HG03196 (cell line): ENCODE measurements around the gene HOXC5.
A peak's percentile ranks its signal among the peaks of the same experiment; 100 is the strongest.

ENCODE experiments used
- ATAC-seq: cut with Tn5 transposase; IDR thresholded peaks from one replicate; pipeline ENCODE4 v1.9.1; 2021; ENCODE audit not compliant: unreplicated experiment

HOXC5 gene

GRCh38 chr12:54006559-54007220, 26.2 kb upstream of the HOXC5 start:
- no peak for ATAC-seq

GRCh38 chr12:54007538-54008259, 25.2 kb upstream of the HOXC5 start:
- ATAC-seq: no peak

GRCh38 chr12:54008260-54008552, 24.6 kb upstream of the HOXC5 start:
- no peak for ATAC-seq

DNA sequence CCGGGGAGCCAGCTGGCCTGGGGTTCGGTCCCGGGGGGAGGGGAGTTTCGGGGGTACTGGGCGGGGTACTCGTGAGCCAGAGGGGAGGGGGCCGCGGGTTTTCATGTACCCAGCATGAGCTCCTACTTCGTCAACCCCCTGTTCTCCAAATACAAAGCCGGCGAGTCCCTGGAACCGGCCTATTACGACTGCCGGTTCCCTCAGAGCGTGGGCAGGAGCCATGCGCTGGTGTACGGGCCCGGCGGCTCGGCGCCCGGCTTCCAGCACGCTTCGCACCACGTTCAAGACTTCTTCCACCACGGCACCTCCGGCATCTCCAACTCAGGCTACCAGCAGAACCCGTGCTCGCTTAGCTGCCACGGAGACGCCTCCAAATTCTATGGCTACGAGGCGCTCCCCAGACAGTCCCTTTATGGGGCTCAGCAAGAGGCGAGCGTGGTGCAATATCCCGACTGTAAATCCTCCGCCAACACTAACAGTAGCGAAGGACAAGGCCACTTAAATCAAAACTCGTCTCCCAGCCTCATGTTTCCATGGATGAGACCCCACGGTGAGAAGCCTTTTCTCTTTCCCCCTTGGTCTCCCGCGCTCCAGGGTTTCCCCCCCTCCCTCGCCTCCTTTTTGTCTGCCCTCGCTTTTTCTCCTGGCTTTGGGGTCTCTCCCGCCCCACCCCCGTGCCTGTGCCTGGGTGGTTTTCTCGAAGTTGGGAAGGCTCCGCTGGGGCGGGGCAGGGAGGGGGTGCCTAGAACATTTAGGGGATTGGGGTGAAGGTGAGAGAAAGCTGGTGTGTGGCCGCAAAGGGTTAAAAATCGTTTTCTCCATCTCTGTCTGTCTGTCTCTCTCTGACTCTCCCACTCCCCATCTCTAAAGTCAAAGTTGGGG, 23.4 kb upstream of the HOXC5 start:
- no peak for ATAC-seq

DNA sequence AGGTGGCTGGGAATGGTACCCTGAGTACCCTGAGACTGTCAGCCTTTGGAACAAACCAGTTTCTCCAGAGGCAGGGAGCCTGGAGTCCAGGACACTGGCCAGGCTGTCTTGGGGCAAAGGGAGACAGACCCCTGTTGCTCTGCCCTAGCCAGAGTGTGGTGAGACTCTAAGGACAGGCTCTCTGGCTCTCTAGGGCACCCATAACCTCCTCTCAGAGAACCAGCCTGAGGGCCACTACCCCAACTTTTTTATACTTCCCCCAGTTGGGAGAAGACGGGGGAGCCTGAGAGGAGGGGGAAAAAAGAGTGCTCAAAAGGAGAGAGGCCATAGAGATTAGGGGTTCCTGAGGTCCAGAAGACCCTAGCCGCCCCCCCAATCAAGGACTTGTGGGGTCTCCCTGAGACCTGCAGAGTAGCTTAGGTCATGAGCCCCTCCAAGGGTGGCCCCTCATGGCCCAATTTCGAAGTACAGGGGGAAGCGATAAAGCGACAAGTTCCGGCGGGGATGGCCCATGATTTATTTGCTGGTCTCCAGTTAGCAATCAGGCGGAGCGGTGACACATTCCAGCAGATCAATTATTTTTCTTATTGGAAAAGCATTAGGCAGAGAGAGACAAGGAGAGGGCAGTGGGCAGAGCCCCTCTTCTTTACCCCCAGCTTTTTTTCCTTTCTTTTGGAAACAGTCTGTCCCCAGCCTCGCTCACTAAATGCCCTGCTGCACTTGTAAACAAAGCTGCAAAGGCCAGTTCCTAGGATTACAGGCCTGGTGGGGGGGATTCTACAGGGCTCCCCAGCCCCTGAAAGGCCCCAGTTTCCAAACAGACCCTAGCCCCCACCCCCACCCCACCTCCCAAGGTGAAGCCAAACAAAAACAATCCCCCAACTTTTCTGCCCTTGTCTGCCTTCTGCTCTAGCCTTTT, 22.5 kb upstream of the HOXC5 start:
- ATAC-seq: no peak

DNA sequence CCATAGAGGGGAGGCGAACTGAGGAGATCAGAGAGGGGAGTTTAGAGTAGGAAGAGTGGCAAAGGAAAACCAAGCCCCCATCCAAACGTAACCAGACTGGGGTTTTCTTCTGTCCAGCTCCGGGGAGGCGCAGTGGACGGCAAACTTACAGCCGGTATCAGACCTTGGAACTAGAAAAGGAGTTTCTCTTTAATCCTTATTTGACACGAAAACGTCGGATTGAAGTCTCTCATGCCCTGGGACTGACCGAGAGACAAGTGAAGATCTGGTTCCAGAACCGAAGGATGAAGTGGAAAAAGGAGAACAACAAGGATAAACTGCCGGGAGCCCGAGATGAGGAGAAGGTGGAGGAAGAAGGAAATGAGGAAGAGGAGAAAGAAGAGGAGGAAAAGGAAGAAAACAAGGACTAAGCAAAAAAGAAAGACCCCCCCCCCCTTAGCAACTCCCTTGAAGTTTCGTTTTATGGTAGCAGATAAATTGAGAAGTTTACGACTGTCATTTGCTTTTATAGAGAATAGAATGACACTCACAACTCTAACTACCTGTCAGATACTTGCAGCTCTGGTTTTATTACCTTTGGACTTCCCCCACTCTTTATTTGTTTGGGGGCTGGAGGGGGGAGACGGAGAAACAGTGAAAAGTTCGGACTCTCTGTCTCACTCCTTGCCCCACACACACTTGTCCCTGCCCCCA, 21.7 kb upstream of the HOXC5 start:
- ATAC-seq: no peak

DNA sequence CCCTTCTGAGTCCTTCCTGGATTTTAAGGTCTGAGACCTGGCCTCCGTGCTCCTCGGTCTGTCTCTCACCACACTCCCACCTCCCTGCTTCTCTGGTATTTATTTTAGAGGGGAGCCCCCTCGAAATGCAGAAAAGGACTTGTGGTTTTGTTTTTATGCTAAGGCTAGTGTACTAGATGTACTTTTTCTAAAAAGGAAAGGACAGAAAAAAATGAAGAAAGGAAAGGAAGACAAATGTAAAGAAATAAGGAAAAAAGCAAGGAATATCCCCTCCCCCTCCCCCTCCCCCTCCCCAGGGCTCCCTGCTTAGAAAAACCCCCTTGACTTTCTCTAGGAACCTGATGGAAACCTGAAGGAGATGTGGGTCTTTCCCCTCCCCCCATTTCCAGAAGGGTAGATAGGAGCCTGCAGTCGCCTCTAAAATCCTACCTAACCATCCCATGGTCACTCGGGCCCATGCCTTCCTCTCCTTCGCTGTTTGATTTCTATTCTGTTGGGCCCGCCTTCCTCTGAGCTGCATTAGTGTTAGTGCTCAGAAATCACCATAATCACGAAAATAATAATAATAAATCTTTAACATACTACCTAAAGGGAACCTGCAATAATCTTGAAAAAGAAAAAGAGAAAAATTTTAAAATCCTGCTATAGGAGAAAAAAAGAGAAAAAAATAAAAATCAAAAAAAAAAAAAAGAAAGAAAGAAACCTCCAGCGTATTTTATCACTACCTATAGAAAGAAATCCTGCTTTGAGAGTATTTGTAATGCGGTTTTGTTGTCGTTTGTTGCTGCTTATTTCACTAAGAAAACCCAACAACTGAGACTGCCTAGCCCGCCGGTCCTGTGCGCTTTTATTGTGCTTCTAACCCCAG, 21.0 kb upstream of the HOXC5 start:
- ATAC-seq: no peak

GRCh38 chr12:54012631-54013409, 20.0 kb upstream of the HOXC5 start:
- ATAC-seq: no peak

DNA sequence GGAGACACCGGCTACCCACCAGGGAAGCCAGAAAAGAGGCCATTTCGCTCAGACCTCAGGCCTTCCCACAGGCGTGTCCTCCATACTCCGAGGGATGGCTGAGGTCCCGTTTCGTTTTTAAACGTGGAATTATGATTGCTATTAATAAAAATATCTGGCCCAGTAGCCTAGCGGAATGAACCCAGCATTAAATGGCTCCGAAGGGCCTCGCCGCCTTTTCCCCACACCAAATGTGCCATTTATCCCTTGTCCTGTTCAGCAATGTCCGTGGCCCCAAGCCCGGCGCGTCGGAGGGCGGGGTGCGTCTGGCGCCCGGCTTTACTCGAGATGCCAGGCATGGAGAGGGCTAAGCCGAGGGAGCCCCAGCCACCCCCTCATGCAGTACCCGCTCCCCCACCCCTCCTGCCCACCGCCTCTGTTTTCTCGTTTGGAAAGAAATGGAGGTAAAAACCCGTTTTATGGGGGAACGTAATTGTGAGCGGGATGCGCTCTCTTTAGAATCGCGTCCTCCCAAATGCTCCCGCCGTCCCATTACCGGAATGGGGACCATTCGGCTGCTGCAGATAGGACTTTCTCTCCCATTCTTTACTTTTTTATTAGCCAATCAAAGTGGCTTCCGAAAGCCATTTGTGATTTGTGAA, 18.4 kb upstream of the HOXC5 start:
- no peak for ATAC-seq

- ATAC-seq: no peak
Measured at GRCh38 chr12:54015018-54015931, 17.6 kb upstream of the HOXC5 start.

- ATAC-seq: no peak
Measured at GRCh38 chr12:54016051-54016450, 16.8 kb upstream of the HOXC5 start.

DNA sequence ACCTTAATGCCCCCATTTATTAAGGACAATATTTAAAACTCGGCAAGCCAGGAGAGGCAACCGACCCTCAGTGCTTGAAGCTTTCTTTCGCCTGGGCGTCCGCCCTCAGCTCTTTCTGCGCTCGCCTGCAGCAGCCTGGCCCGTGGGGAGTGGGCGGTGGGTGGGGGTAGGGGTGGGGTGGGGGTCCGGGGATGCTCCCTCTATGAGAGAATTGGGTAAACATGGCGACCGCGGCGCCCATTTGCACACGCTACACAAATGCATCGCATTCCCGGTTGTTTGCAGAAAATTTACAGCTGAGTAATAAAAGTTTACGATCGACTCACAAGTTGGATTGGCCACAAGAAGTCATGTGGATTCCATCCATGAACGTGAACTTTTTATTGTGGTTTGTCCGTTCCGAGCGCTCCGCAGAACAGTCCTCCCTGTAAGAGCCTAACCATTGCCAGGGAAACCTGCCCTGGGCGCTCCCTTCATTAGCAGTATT, 16.3 kb upstream of the HOXC5 start:
- ATAC-seq: no peak

- ATAC-seq: peak; percentile 15
Measured at GRCh38 chr12:54017027-54017788, 15.6 kb upstream of the HOXC5 start.

GRCh38 chr12:54017878-54018467, 14.9 kb upstream of the HOXC5 start:
- ATAC-seq: peak; percentile 66

DNA sequence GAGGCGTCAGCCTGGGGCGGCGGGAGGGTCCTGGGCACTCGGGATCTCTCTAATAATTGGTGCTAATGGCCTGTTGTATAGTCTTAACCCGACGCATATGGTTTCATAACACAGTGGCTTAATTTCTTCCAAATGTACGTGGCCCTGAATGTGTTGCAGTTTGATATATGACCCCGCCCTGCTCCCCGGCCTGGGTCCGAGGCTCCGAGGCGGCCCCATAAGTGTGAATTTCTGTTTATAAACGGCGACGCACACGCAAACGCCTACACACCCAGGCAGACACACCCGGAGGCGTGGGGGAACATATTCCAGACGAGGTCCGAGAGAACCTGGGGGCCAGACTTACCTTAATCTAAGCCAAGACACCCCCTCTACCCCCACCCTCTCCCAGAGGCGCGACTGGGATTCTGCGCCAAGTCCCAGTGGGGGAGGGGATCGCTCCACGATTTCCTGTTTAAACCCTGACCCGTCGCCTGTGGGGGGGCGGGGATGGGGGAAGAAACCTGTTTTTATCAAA, 14.3 kb upstream of the HOXC5 start:
- no peak for ATAC-seq
